SK-N-SH (cell line): ENCODE measurements around the gene ACADS. TPM values are rescaled to one million over a fixed set of nuclear protein-coding genes. Genes with fewer than 3 reads are reported as not detected.

ENCODE experiments used
- CTCF ChIA-PET: fragments of 300-600, 350-600 bp; formaldehyde crosslinking; extraction: SDS; loops from one replicate; lab custom pipeline; 2021; lab: Yijun Ruan, JAX
- POLR2A ChIA-PET: fragments of 350-600 bp; sonication (Branson Sonifier 250); formaldehyde crosslinking; extraction: SDS; loops from one replicate; lab custom pipeline; 2020; ENCODE audit warnings: antibody characterized with exemption, inconsistent platforms; lab: Yijun Ruan, JAX
- DNase-seq: peaks from one replicate; pipeline ENCODE4 v3.0.0; 2012
- H2AFZ ChIP-seq: fragments of 200-600 bp; sonication (generic); 2 replicates; pipeline ENCODE4 v1.8.1; 2016; ENCODE audit warnings: antibody characterized with exemption, mild to moderate bottlenecking, low read depth
- H3F3A ChIP-seq: fragments of 200-600 bp; sonication (generic); replicated peaks from 2 replicates; pipeline ENCODE3; 2016; ENCODE audit warnings: antibody characterized with exemption, mild to moderate bottlenecking; ENCODE audit not compliant: insufficient read depth
- H3K27ac ChIP-seq, 2 experiments: fragments of 200-500 bp in 1 of 2; fragments of 200-600 bp in 1 of 2; sonication (Bioruptor generic) in 1 of 2; sonication (generic), shearing (Covaris generic) in 1 of 2; 2 replicates each; pipeline versions ENCODE4 v1.5.1 to v1.6.1; 2014 to 2016; ENCODE audit warnings: low read depth in 2 of 2, inconsistent platforms in 1 of 2, low read length in 1 of 2, mild to moderate bottlenecking in 1 of 2, mixed read lengths in 1 of 2
- H3K27me3 ChIP-seq: fragments of 200-600 bp; sonication (generic), shearing (Covaris generic); 2 replicates; pipeline ENCODE4 v1.6.1; 2016; ENCODE audit warnings: mixed run types; ENCODE audit not compliant: insufficient read depth
- H3K36me3 ChIP-seq, 2 experiments: fragments of 200-500 bp in 1 of 2; fragments of 200-600 bp in 1 of 2; sonication (Bioruptor generic) in 1 of 2; sonication (generic) in 1 of 2; replicated peaks in 1 of 2; 2 replicates each; pipeline versions ENCODE3 to v1.5.1; 2014 to 2016; ENCODE audit warnings: low read length in 1 of 2, mild to moderate bottlenecking in 1 of 2; ENCODE audit not compliant: insufficient read depth in 2 of 2, control insufficient read depth in 1 of 2
- H3K4me1 ChIP-seq, 2 experiments: fragments of 200-500 bp in 1 of 2; fragments of 200-600 bp in 1 of 2; sonication (Bioruptor generic) in 1 of 2; sonication (generic), shearing (Covaris generic) in 1 of 2; 2 replicates each; pipeline versions ENCODE4 v1.5.1 to v1.6.1; 2014 to 2016; ENCODE audit warnings: low read depth in 1 of 2, low read length in 1 of 2, mixed run types in 1 of 2; ENCODE audit not compliant: insufficient read depth in 2 of 2, control insufficient read depth in 1 of 2
- H3K4me2 ChIP-seq: fragments of 200-600 bp; sonication (generic), shearing (Covaris generic); 2 replicates; pipeline ENCODE4 v1.6.1; 2017; ENCODE audit warnings: mixed run types
- H3K4me3 ChIP-seq, 2 experiments: fragments of 200-500 bp in 1 of 2; fragments of 200-600 bp in 1 of 2; sonication (Bioruptor generic) in 1 of 2; sonication (generic), shearing (Covaris generic) in 1 of 2; 2 replicates each; pipeline versions ENCODE4 v1.5.1 to v1.8.1; 2014 to 2016; ENCODE audit warnings: low read depth in 2 of 2, inconsistent platforms in 1 of 2, low read length in 1 of 2, mild to moderate bottlenecking in 1 of 2, mixed read lengths in 1 of 2, moderate library complexity in 1 of 2
- H3K79me2 ChIP-seq: fragments of 200-600 bp; sonication (generic); 2 replicates; pipeline ENCODE4 v1.8.1; 2017; ENCODE audit warnings: mild to moderate bottlenecking; ENCODE audit not compliant: insufficient read depth
- H3K9ac ChIP-seq: fragments of 200-600 bp; sonication (generic); 2 replicates; pipeline ENCODE4 v1.6.1; 2017; ENCODE audit warnings: mixed run types
- H3K9me2 ChIP-seq: fragments of 200-600 bp; sonication (generic); 2 replicates; pipeline ENCODE4 v1.6.1; 2017; ENCODE audit warnings: mixed run types
- H3K9me3 ChIP-seq: fragments of 200-600 bp; sonication (generic); 2 replicates; pipeline ENCODE4 v1.6.1; 2017; ENCODE audit warnings: mixed run types, mild to moderate bottlenecking, moderate library complexity
- H4K20me1 ChIP-seq: fragments of 200-600 bp; sonication (generic); 2 replicates; pipeline ENCODE4 v1.6.1; 2017; ENCODE audit warnings: mild to moderate bottlenecking, mixed run types; ENCODE audit not compliant: insufficient read depth
- CHD2 ChIP-seq: fragments of 150-350 bp; IDR thresholded peaks from 2 replicates; pipeline ENCODE4 v1.6.1; 2018; ENCODE audit warnings: low read length; ENCODE audit not compliant: partially characterized antibody
- ELF1 ChIP-seq: IDR thresholded peaks from 2 replicates; pipeline ENCODE4 v1.4.0; 2012
- GABPA ChIP-seq: IDR thresholded peaks from 2 replicates; pipeline ENCODE4 v1.4.0; 2012; ENCODE audit warnings: low read depth, mild to moderate bottlenecking
- MEF2A ChIP-seq: IDR thresholded peaks from 2 replicates; pipeline ENCODE4 v1.4.0; 2012; ENCODE audit warnings: low read depth, borderline replicate concordance
- NFIC ChIP-seq: IDR thresholded peaks from 2 replicates; pipeline ENCODE4 v1.4.0; 2012; ENCODE audit warnings: borderline replicate concordance
- NRF1 ChIP-seq: IDR thresholded peaks from 2 replicates; pipeline ENCODE4 v1.6.1; 2012; ENCODE audit warnings: low read depth, mild to moderate bottlenecking, low read length
- POLR2AphosphoS5 ChIP-seq: IDR thresholded peaks from 2 replicates; pipeline ENCODE4 v1.6.1; 2012; ENCODE audit warnings: low read depth, low read length
- RXRA ChIP-seq: IDR thresholded peaks from 2 replicates; pipeline ENCODE4 v1.4.0; 2012; ENCODE audit warnings: low read depth, mild to moderate bottlenecking, borderline replicate concordance
- SMC3 ChIP-seq: IDR thresholded peaks from 2 replicates; pipeline ENCODE4 v1.6.1; 2012; ENCODE audit warnings: low read depth, low read length, improper control_type of control experiment
- TCF12 ChIP-seq: IDR thresholded peaks from 2 replicates; pipeline ENCODE4 v1.4.0; 2012
- WGBS: methylation state at CpG from one replicate; pipeline ENCODE4 v1.1.6; 2017; ENCODE audit warnings: low lambda C conversion rate; 5-methylcytosine and 5-hydroxymethylcytosine counted together
- polyA plus RNA-seq, 3 experiments: library from polyadenylated mRNA; depleted of rRNA; stranded (reverse); fragments of >200 nt; gene quantifications; 2 replicates each; pipeline ENCODE4 v1.2.3, GENCODE V29; 2012
- TF ChIP-seq, protein P1 (sequence below): IDR thresholded peaks from 2 replicates; pipeline ENCODE4 v1.4.0; 2012; ENCODE audit warnings: low read depth, borderline replicate concordance
- TF ChIP-seq, protein P2 (sequence below): fragments of 150-350 bp; IDR thresholded peaks from 2 replicates; pipeline ENCODE4 v1.6.1; 2016; ENCODE audit warnings: mild to moderate bottlenecking, low read depth, low read length
- TF ChIP-seq, protein P3 (sequence below): IDR thresholded peaks from 2 replicates; pipeline ENCODE4; 2012

ACADS gene
- polyA plus RNA-seq, 1 of the 3 experiments (the other 2 are of a cell fraction): 4.9 TPM

DNA sequence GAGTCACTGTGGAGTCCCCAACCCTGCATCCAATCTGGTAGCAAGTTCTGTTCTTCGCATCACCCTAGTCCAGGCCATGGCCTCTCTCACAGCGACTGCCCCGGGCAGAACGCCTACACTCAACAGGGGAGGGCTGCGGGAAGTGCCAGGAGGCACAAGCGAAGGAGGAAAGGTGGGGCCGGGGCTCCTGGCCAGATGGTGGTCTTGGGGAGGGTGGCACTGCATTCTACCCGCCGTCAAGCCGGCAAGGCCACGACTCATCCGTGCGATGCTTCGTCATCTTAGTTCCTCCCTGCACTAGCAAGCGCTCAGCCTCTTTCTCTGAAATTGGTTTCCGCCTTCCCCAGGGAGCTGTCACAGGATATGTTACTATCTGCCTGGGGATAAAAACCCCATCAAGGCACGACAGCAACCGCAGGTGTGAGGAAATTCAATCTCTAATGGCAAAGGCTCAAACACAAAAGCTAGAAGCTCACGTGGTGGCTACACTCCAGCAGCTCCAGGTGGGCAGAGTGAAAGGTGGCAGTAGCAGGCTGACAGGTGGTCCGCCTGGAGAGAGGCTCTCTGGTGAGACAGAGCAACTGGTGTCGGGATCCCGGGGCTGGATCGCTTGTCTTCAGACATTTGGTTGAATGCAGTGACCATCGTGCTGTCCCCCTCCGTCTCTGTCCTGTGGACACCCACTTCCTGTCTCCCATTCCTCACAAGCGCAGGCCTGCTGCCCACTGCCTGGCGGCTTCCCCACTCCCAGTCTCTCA, 34.1 kb downstream of the ACADS start:
- WGBS: 91% methylated on average over 25 of the region's 27 CpGs
- POLR2A ChIA-PET: no interaction called here
- Histone ChIP-seq H3K4me3 (no peak overlapping the region), H3K4me2 (no peak overlapping the region), H3K9me3 (0 out of 2 replicates have a peak, but pooled peaks cover 2% of the 10 kb centered on the region), H3K9ac (no peak overlapping the region), H3K79me2 (no peaks in the 10 kb centered on the region), H4K20me1 (no peaks in the 10 kb centered on the region), H3K27me3 (no peaks in the 10 kb centered on the region)
- CTCF ChIA-PET: interaction anchor here (0.8 to 1.5 kb wide), 2 partner anchors 110 to 212 kb away, joined by 3 read pairs; no protein-coding TSS in a partner anchor
- TF ChIP-seq SMC3 (no peak), MEF2A (no peak)
- TF ChIP-seq, protein P1, sequence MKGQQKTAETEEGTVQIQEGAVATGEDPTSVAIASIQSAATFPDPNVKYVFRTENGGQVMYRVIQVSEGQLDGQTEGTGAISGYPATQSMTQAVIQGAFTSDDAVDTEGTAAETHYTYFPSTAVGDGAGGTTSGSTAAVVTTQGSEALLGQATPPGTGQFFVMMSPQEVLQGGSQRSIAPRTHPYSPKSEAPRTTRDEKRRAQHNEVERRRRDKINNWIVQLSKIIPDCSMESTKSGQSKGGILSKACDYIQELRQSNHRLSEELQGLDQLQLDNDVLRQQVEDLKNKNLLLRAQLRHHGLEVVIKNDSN: no peak
- TF ChIP-seq, all 33 proteins: peak for 0
- H3F3A ChIP-seq: no peaks in the 10 kb centered on the region
- DNase-seq: no peak
- H3K36me3 ChIP-seq: peaks cover 5 to 36% of the 10 kb centered on the region in 2 experiments
- no peak overlapping the region for H2AFZ ChIP-seq
- no peaks in the 10 kb centered on the region for H3K9me2 ChIP-seq
- H3K4me1 ChIP-seq: peaks cover 0 to 12% of the 10 kb centered on the region in 2 experiments; a peak in 1 of 4 replicates
- no peak overlapping the region for H3K27ac ChIP-seq

DNA sequence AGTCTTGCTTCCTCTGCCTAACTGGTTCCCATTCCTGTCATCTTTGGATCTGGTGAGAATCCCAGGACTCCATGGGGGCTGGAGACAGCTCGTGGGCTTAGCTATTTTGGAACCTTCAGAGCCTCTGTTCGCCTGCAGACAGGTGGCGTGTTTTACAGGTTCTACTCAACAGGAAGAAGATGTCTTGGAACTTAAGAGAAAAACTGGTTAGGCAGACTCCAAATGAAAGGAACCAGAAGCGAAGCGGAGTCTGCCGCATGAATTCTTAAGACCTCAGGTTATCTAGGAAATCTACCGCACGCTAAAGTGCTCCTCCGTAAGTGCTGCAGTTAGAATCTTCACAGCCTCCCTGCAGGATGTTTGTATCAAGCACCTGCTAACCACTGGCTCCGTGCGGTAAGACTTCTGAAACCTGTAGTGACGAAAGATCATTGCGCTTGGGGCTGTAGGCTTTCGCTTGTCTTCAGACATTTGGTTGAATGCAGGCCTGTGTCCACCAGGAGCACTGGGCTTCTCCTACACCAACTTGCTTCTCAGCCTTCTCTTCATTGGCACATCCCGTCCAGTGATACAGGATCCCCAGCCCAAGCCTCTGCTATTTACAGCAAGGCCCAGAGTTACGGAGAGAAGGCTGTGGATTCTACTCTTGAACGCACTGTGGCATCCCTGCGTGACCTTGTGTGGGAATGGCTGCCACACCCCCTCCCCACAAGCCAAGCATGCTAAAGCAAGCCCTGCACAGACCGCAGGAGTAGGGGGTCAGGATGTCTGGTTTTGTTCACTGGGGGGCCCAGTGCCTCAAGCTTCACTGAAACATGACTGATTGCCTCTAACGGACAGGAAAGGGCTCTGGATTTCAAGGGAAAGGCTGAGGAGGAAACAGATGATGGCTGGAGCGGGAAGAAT, 35.0 kb downstream of the ACADS start:
- peaks cover 0 to 12% of the 10 kb centered on the region in 2 experiments; a peak in 1 of 4 replicates for H3K4me1 ChIP-seq
- H2AFZ ChIP-seq: no peak overlapping the region
- H4K20me1 ChIP-seq: no peaks in the 10 kb centered on the region
- H3K27me3 ChIP-seq: no peaks in the 10 kb centered on the region
- no peaks in the 10 kb centered on the region for H3F3A ChIP-seq
- POLR2A ChIA-PET: no interaction called here
- WGBS: 92% methylated on average over 21 of the region's 21 CpGs
- no peaks in the 10 kb centered on the region for H3K9me3 ChIP-seq
- no peak for DNase-seq
- CTCF ChIA-PET: no interaction called here
- H3K9me2 ChIP-seq: no peaks in the 10 kb centered on the region
- H3K36me3 ChIP-seq: peaks cover 9 to 38% of the 10 kb centered on the region in 2 experiments
- H3K9ac ChIP-seq: no peak overlapping the region
- no peaks in the 10 kb centered on the region for H3K79me2 ChIP-seq
- no peak overlapping the region for H3K27ac ChIP-seq
- no peak overlapping the region for H3K4me3 ChIP-seq
- TF ChIP-seq, protein P2, sequence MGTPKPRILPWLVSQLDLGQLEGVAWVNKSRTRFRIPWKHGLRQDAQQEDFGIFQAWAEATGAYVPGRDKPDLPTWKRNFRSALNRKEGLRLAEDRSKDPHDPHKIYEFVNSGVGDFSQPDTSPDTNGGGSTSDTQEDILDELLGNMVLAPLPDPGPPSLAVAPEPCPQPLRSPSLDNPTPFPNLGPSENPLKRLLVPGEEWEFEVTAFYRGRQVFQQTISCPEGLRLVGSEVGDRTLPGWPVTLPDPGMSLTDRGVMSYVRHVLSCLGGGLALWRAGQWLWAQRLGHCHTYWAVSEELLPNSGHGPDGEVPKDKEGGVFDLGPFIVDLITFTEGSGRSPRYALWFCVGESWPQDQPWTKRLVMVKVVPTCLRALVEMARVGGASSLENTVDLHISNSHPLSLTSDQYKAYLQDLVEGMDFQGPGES: no peak
- TF ChIP-seq POLR2AphosphoS5 (no peak), RXRA (no peak), GABPA (no peak), CHD2 (no peak), MEF2A (no peak), TCF12 (no peak), ELF1 (no peak), NFIC (no peak), NRF1 (no peak)
- TF ChIP-seq, protein P3, sequence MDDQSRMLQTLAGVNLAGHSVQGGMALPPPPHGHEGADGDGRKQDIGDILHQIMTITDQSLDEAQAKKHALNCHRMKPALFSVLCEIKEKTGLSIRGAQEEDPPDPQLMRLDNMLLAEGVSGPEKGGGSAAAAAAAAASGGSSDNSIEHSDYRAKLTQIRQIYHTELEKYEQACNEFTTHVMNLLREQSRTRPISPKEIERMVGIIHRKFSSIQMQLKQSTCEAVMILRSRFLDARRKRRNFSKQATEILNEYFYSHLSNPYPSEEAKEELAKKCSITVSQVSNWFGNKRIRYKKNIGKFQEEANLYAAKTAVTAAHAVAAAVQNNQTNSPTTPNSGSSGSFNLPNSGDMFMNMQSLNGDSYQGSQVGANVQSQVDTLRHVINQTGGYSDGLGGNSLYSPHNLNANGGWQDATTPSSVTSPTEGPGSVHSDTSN: no peak
- H3K4me2 ChIP-seq: no peak overlapping the region
